Caco-2 (cell line): Measurements from ENCODE around the gene ENPP3. TPM values are rescaled to one million over a fixed set of nuclear protein-coding genes. Genes with fewer than 3 reads are reported as not detected.

Experiments
- BruUV-seq: library from RNA; stranded (reverse); fragments of 400-500 nt; replicated peaks from 2 replicates; lab custom pipeline; 2021; lab: Mats Ljungman, UMichigan
- CTCF ChIA-PET: fragments of 300-600 bp; sonication (Branson Sonifier 250); formaldehyde crosslinking; loops from one replicate; lab custom pipeline; 2022; ENCODE audit warnings: antibody characterized with exemption; lab: Charles Lee
- POLR2A ChIA-PET: fragments of 300-600 bp; sonication (Branson Sonifier 250); formaldehyde crosslinking; loops from one replicate; lab custom pipeline; 2022; ENCODE audit warnings: antibody characterized with exemption; lab: Charles Lee
- DNase-seq, 2 experiments: peaks; one replicate each; pipeline versions ENCODE4 v3.0.0 to v3.0.0-alpha.2; 2020 to 2022
- H3K27me3 ChIP-seq: replicated peaks from 2 replicates; pipeline ENCODE4 v1.6.0; 2011; ENCODE audit warnings: low read length; ENCODE audit not compliant: control insufficient read depth, insufficient read depth
- H3K36me3 ChIP-seq: 2 replicates; pipeline ENCODE4 v1.5.1; 2011; ENCODE audit warnings: low read length; ENCODE audit not compliant: control insufficient read depth, insufficient read depth
- H3K4me1 ChIP-seq: fragments of 250-450 bp; sonication (Bioruptor Pico); 2 replicates; pipeline ENCODE4 v1.5.1; 2020; ENCODE audit warnings: mild to moderate bottlenecking
- H3K4me3 ChIP-seq: 2 replicates; pipeline ENCODE4 v1.5.1; 2011; ENCODE audit warnings: low read depth, mild to moderate bottlenecking, control low read depth, low read length
- H3K9me3 ChIP-seq: fragments of 250-450 bp; sonication (Bioruptor Pico); 2 replicates; pipeline ENCODE4 v1.5.1; 2020; ENCODE audit warnings: mild to moderate bottlenecking, moderate library complexity
- H3K27ac Mint-ChIP-seq: one replicate; pipeline ENCODE4 v1.8.0; 2022; ENCODE audit warnings: mixed read lengths; ENCODE audit not compliant: unreplicated experiment
- H3K27me3 Mint-ChIP-seq: one replicate; pipeline ENCODE4 v1.8.0; 2022; ENCODE audit warnings: mixed read lengths; ENCODE audit not compliant: insufficient read depth, unreplicated experiment
- H3K36me3 Mint-ChIP-seq: one replicate; pipeline ENCODE4 v1.8.0; 2022; ENCODE audit warnings: mild to moderate bottlenecking, mixed read lengths; ENCODE audit not compliant: insufficient read depth, unreplicated experiment
- H3K4me1 Mint-ChIP-seq: one replicate; pipeline ENCODE4 v1.8.0; 2022; ENCODE audit warnings: low read depth, mixed read lengths; ENCODE audit not compliant: unreplicated experiment
- H3K4me3 Mint-ChIP-seq: one replicate; pipeline ENCODE4 v1.8.0; 2022; ENCODE audit warnings: mild to moderate bottlenecking, moderate library complexity, mixed read lengths; ENCODE audit not compliant: unreplicated experiment
- H3K9me3 Mint-ChIP-seq: one replicate; pipeline ENCODE4 v1.8.0; 2022; ENCODE audit warnings: mixed read lengths; ENCODE audit not compliant: unreplicated experiment
- intact Hi-C: fragments of 100-400 bp; cut with micrococcal nuclease; formaldehyde crosslinking; loops from one replicate; pipeline ENCODE4 v1.10.0; 2022; ENCODE audit not compliant: unreplicated experiment
- total RNA-seq: library from RNA; stranded (reverse); gene quantifications from 2 replicates; pipeline ENCODE4 v1.2.3, GENCODE V29; 2022
- TF ChIP-seq, protein P1 (sequence below), 2 experiments: fragments of 200-600 bp in 1 of 2; IDR thresholded peaks; 1 replicate in 1 of 2; 2 replicates in 1 of 2; pipeline versions ENCODE4 v1.5.1 to v1.8.0; 2011 to 2022; ENCODE audit warnings: antibody characterized with exemption in 1 of 2, control low read depth in 1 of 2, inconsistent platforms in 1 of 2, low read depth in 1 of 2, low read length in 1 of 2, mild to moderate bottlenecking in 1 of 2, moderate library complexity in 1 of 2; ENCODE audit not compliant: insufficient read depth in 1 of 2, severe bottlenecking in 1 of 2, unreplicated experiment in 1 of 2

ENPP3 gene
- total RNA-seq, 1 experiment from 2014 or later, result not detected

DNA sequence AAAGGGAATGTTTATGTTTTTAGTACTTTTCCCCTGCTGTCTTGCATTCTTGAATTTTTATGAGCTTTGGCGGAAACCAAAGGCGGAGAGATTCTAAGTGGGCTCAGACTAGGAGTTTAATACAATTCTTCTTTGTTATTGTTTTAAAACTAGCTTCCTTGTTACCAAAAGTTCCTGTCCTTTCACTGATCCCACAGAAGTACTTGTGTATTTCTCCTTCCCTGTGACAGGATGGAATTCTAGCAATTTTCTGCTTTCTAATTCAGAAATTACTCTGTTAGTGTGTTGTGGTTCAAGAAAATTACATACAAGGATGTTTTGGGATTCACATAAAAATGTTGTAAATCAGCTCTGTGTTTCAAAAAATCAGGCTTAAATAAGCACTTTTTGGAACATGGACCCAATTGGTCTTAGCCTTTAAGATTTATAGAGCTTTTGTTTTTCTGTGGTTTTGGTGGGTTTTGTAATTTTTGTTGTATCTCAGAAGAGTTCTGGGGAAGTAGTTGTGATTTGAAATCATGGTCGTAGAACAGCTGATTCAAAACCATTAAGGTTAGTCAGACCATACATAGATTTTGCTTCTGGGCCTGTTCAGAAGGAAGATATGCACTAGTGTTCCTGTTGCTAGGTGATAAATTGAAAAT is 91.3 kb downstream of the ENPP3 start:
- TF ChIP-seq, protein P1, sequence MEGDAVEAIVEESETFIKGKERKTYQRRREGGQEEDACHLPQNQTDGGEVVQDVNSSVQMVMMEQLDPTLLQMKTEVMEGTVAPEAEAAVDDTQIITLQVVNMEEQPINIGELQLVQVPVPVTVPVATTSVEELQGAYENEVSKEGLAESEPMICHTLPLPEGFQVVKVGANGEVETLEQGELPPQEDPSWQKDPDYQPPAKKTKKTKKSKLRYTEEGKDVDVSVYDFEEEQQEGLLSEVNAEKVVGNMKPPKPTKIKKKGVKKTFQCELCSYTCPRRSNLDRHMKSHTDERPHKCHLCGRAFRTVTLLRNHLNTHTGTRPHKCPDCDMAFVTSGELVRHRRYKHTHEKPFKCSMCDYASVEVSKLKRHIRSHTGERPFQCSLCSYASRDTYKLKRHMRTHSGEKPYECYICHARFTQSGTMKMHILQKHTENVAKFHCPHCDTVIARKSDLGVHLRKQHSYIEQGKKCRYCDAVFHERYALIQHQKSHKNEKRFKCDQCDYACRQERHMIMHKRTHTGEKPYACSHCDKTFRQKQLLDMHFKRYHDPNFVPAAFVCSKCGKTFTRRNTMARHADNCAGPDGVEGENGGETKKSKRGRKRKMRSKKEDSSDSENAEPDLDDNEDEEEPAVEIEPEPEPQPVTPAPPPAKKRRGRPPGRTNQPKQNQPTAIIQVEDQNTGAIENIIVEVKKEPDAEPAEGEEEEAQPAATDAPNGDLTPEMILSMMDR (IDR thresholded peaks at IDR 0.05; ENCODE audit: insufficient read depth in 1 of 2, low read depth in 1 of 2, low read length in 1 of 2, severe bottlenecking in 1 of 2, unreplicated experiment in 1 of 2), result no peak

DNA sequence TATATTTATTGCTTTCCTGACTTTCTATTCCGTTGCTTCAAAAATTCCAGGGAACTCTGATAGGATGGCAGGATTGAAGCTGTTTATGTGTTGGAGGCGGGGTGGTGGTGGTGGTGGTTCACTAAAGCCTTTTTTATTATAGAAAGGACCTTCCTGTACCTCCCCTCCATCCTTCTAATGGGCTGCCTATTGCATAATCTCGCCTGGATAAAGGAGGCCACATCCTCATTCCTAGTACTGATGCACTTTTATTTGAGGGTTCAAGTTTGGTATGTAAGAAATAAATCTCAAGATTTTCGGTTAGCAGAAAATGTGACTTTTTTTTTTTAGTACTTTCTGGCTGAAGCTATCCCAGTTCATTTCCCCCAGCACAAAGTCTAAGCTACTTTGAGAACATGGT is 92.4 kb downstream of the ENPP3 start:
- TF ChIP-seq, protein P1 (IDR thresholded peaks at IDR 0.05; ENCODE audit: insufficient read depth in 1 of 2, low read depth in 1 of 2, low read length in 1 of 2, severe bottlenecking in 1 of 2, unreplicated experiment in 1 of 2), result no peak
- H3K4me1 ChIP-seq, result no peaks in the 10 kb centered on the region
- Mint-ChIP-seq H3K4me3 (no peak overlapping the region), H3K36me3 (no peaks in the 10 kb centered on the region), H3K27me3 (peaks cover 4% of the 10 kb centered on the region), H3K9me3 (no peaks in the 10 kb centered on the region), H3K4me1 (no peaks in the 10 kb centered on the region), H3K27ac (no peak overlapping the region)
- H3K4me3 ChIP-seq, result no peak overlapping the region
- no peaks in the 10 kb centered on the region for H3K27me3 ChIP-seq
- no peak for DNase-seq
- ChIA-PET CTCF (no interaction called here), POLR2A (no interaction called here)
- BruUV-seq, result no TSS peak
- H3K9me3 ChIP-seq, result no peaks in the 10 kb centered on the region
- intact Hi-C loops, result no loop called here
- H3K36me3 ChIP-seq, result no peaks in the 10 kb centered on the region

More for the DNA sequence above, 91.3 kb downstream of the ENPP3 start:
- Histone ChIP-seq H3K9me3 (no peaks in the 10 kb centered on the region), H3K36me3 (no peaks in the 10 kb centered on the region), H3K4me3 (no peak overlapping the region), H3K27me3 (no peaks in the 10 kb centered on the region), H3K4me1 (no peaks in the 10 kb centered on the region)
- Mint-ChIP-seq H3K27me3 (peaks cover 4% of the 10 kb centered on the region), H3K27ac (no peak overlapping the region), H3K4me3 (no peak overlapping the region), H3K36me3 (no peaks in the 10 kb centered on the region), H3K9me3 (no peaks in the 10 kb centered on the region), H3K4me1 (no peaks in the 10 kb centered on the region)
- ChIA-PET CTCF (no interaction called here), POLR2A (interaction anchor here (0.6 kb wide), 1 partner anchor 163 kb away, joined by 12 read pairs; no protein-coding TSS in a partner anchor)
- intact Hi-C loops, result no loop called here
- BruUV-seq, result no TSS peak
- no peak for DNase-seq

DNA sequence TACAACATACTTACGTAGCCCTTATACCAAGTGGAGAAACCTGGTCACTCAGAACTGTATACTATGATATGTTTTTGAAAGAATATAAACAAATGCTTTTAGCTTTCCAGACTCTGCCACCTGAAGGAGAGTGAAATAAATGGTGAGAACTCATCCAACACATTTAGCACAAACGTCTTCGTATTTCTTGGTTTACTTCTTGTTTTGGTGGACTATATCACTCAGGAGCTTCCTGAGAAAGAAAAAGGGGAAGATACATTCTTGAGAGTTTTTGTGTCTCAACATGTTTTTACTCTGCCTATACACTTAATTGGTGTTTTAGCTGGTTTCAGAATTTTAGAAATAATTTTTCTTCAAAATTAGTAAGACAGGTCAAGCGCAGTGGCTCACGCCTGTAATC is 93.2 kb downstream of the ENPP3 start:
- POLR2A ChIA-PET, result no interaction called here
- Histone ChIP-seq H3K4me3 (no peak overlapping the region), H3K27me3 (no peaks in the 10 kb centered on the region), H3K9me3 (no peaks in the 10 kb centered on the region), H3K36me3 (no peaks in the 10 kb centered on the region), H3K4me1 (no peaks in the 10 kb centered on the region)
- intact Hi-C loops, result no loop called here
- no peak overlapping the region for H3K4me3 Mint-ChIP-seq
- TF ChIP-seq, protein P1 (IDR thresholded peaks at IDR 0.05; ENCODE audit: insufficient read depth in 1 of 2, low read depth in 1 of 2, low read length in 1 of 2, severe bottlenecking in 1 of 2, unreplicated experiment in 1 of 2), result no peak
- DNase-seq, result no peak
- no peak overlapping the region for H3K27ac Mint-ChIP-seq
- H3K36me3 Mint-ChIP-seq, result no peaks in the 10 kb centered on the region
- BruUV-seq, result no TSS peak
- peaks cover 4% of the 10 kb centered on the region for H3K27me3 Mint-ChIP-seq
- CTCF ChIA-PET, result no interaction called here
- H3K9me3 Mint-ChIP-seq, result no peaks in the 10 kb centered on the region
- no peaks in the 10 kb centered on the region for H3K4me1 Mint-ChIP-seq
